ENCODE data around the gene ATAD3B. TPM values are rescaled to one million over a fixed set of nuclear protein-coding genes. Genes with fewer than 3 reads are reported as not detected.
A peak's percentile ranks its signal among the peaks of the same experiment; 100 is the strongest.
"Not testable (repeated sequence)": the region's sequence is repeated elsewhere in the genome, so short reads cannot be mapped to it uniquely, and the experiment has no call there.

The ATAD3B gene
- total RNA-seq, 6 donors from 2014 or later, result 19.9 to 120 (median 26.9) TPM

- Histone ChIP-seq H3K9me3 (no peaks in the 10 kb centered on the region), H3K27me3 (no peaks in the 10 kb centered on the region), H3K4me1 (peaks cover 0 to 12% (median 8%) of the 10 kb centered on the region in 4 donors), H3K27ac (no peak overlapping the region), H3K4me3 (no peak overlapping the region), H3K36me3 (no peaks in the 10 kb centered on the region)
- WGBS, 2 donors, result 59 to 76% methylated on average over 3 to 25 of the region's 27 CpGs
- ATAC-seq (ENCODE audit: low FRiP score in 2 of 2), result no peak
- peak in 1 of 2 donors; percentile 61 for DNase-seq
- TF ChIP-seq EP300 (IDR thresholded peaks at IDR 0.05) (no peak), CTCF (IDR thresholded peaks at IDR 0.05) (no peak), POLR2AphosphoS5 (IDR thresholded peaks at IDR 0.05) (no peak), POLR2A (IDR thresholded peaks at IDR 0.05) (no peak)
Measured at GRCh38 chr1:1460540-1461130, 10.9 kb upstream of the ATAD3B start.

- DNase-seq (peak in 1 of 2 donors; percentile 76), ATAC-seq (ENCODE audit: low FRiP score in 2 of 2) (no peak)
- Histone ChIP-seq H3K4me1 (peaks cover 0 to 12% (median 8%) of the 10 kb centered on the region in 4 donors), H3K4me3 (peak overlapping the region in 3 of 4 donors; percentile 26 to 40 (median 37)), H3K27ac (peak overlapping the region; percentile 42 to 59 (median 53)), H3K27me3 (no peaks in the 10 kb centered on the region), H3K9me3 (no peaks in the 10 kb centered on the region), H3K36me3 (no peaks in the 10 kb centered on the region)
- 70 to 77% methylated on average over 8 to 12 of the region's 18 CpGs for WGBS, 2 donors
- no peak for TF ChIP-seq POLR2AphosphoS5 (IDR thresholded peaks at IDR 0.05)
- no peak for TF ChIP-seq POLR2A (IDR thresholded peaks at IDR 0.05)
- no peak for TF ChIP-seq EP300 (IDR thresholded peaks at IDR 0.05)
Measured at GRCh38 chr1:1461721-1462317, 9.7 kb upstream of the ATAD3B start.

GRCh38 chr1:1462318-1462966, 9.1 kb upstream of the ATAD3B start:
- H3K27me3 ChIP-seq, result no peaks in the 10 kb centered on the region
- peak; percentile 76 to 93 for ATAC-seq (ENCODE audit: low FRiP score in 2 of 2)
- WGBS, 2 donors, result 0 to 51% methylated on average over 2 to 25 of the region's 26 CpGs
- peak overlapping the region; percentile 42 to 59 (median 53) for H3K27ac ChIP-seq
- H3K4me1 ChIP-seq, result peaks cover 0 to 12% (median 8%) of the 10 kb centered on the region in 4 donors
- no peaks in the 10 kb centered on the region for H3K9me3 ChIP-seq
- H3K4me3 ChIP-seq, result peak overlapping the region in 3 of 4 donors; percentile 26 to 40 (median 37)
- H3K36me3 ChIP-seq, result no peaks in the 10 kb centered on the region
- TF ChIP-seq CTCF (IDR thresholded peaks at IDR 0.05) (no peak), POLR2A (IDR thresholded peaks at IDR 0.05) (peak in 1 of 4 donors; percentile 33), EP300 (IDR thresholded peaks at IDR 0.05) (no peak)
- DNase-seq, result peak; percentile 81 to 83

GRCh38 chr1:1463312-1463711, 8.3 kb upstream of the ATAD3B start:
- Histone ChIP-seq H3K36me3 (no peaks in the 10 kb centered on the region), H3K4me1 (peaks cover 0 to 12% (median 8%) of the 10 kb centered on the region in 4 donors), H3K9me3 (no peaks in the 10 kb centered on the region), H3K27ac (peak overlapping the region in 1 of 4 donors; percentile 42), H3K27me3 (no peaks in the 10 kb centered on the region), H3K4me3 (no peak overlapping the region)
- ATAC-seq (ENCODE audit: low FRiP score in 2 of 2) (no peak), DNase-seq (no peak)
- TF ChIP-seq POLR2AphosphoS5 (IDR thresholded peaks at IDR 0.05), result no peak
- no peak for TF ChIP-seq CTCF (IDR thresholded peaks at IDR 0.05)
- TF ChIP-seq EP300 (IDR thresholded peaks at IDR 0.05), result no peak
- TF ChIP-seq POLR2A (IDR thresholded peaks at IDR 0.05), result no peak
- WGBS, 2 donors, result 89 to 98% methylated on average over 5 to 7 of the region's 7 CpGs

GRCh38 chr1:1468196-1468985, 3.2 kb upstream of the ATAD3B start:
- not testable (repeated sequence) for H3K9me3 ChIP-seq; H3K36me3 ChIP-seq; H3K27ac ChIP-seq; ATAC-seq (ENCODE audit: low FRiP score in 2 of 2); H3K27me3 ChIP-seq; H3K4me3 ChIP-seq
- peaks cover 14 to 20% (median 17%) of the 10 kb centered on the region in 4 donors for H3K4me1 ChIP-seq
- DNase-seq, result peak in 1 of 2 donors; percentile 70
- 75 to 88% methylated on average over 4 to 12 of the region's 44 CpGs for WGBS, 2 donors
